ENCODE data around the gene MYPN. TPM values are rescaled to one million over a fixed set of nuclear protein-coding genes. Genes with fewer than 3 reads are reported as not detected.
"Not testable (repeated sequence)": the region's sequence is repeated elsewhere in the genome, so short reads cannot be mapped to it uniquely, and the experiment has no call there.

Gene MYPN, protein sequence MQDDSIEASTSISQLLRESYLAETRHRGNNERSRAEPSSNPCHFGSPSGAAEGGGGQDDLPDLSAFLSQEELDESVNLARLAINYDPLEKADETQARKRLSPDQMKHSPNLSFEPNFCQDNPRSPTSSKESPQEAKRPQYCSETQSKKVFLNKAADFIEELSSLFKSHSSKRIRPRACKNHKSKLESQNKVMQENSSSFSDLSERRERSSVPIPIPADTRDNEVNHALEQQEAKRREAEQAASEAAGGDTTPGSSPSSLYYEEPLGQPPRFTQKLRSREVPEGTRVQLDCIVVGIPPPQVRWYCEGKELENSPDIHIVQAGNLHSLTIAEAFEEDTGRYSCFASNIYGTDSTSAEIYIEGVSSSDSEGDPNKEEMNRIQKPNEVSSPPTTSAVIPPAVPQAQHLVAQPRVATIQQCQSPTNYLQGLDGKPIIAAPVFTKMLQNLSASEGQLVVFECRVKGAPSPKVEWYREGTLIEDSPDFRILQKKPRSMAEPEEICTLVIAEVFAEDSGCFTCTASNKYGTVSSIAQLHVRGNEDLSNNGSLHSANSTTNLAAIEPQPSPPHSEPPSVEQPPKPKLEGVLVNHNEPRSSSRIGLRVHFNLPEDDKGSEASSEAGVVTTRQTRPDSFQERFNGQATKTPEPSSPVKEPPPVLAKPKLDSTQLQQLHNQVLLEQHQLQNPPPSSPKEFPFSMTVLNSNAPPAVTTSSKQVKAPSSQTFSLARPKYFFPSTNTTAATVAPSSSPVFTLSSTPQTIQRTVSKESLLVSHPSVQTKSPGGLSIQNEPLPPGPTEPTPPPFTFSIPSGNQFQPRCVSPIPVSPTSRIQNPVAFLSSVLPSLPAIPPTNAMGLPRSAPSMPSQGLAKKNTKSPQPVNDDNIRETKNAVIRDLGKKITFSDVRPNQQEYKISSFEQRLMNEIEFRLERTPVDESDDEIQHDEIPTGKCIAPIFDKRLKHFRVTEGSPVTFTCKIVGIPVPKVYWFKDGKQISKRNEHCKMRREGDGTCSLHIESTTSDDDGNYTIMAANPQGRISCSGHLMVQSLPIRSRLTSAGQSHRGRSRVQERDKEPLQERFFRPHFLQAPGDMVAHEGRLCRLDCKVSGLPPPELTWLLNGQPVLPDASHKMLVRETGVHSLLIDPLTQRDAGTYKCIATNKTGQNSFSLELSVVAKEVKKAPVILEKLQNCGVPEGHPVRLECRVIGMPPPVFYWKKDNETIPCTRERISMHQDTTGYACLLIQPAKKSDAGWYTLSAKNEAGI (N-terminal part only)
- 0.06 TPM in 1 of 2 replicates, not detected in the other for total RNA-seq (2014; rRNA removed; shearing (Covaris generic))

DNA sequence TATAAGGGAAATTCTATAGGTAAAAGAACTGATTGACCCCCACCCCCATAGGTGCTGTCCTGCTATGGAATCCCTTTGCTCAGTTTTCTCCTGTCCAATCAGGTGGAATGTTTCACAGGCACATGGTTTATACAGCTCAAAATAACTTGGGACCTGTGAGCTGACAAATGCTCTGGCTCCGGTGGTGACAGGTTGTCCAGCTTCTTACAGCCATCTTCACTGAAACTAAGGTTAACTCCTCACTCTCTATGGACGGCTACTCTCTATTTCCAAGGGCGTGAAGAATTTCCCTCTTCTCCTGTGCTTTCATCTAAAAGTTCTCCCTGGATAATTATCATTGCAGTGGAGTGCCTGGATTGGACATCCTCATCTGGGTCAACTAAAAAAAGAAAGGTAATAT is at the start of gene MYPN:
Gene MYPN (plus strand): TSS at position 158 of the 400 bp plus-strand sequence. CDS start 11,951 bp downstream, outside the sequence.
- in situ Hi-C loops (cut with HindIII; ENCODE audit: low sequenced_read_pairs) = no loop called here
- DNase-seq (ENCODE audit: low spot score) = no peak

DNA sequence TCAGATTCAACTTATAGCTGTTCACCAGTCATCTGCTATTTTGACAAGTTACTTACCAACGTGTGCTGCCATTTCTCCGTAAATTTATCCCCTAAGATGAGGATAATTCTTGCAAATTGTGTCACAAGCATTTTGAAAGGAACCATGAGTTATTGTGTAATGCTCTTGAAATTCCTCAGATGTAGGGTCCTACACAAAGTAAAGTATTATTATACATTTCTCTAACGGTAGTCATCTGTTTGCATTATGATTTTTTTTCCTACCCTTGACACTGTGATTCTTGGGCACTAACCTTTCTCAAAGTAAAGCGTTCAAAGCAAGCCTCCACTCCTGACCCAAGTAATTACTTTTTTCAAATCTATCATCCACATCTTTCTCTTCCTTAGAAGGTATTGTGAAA is 42.3 kb upstream of the MYPN start:
- in situ Hi-C loops (cut with HindIII; ENCODE audit: low sequenced_read_pairs) = no loop called here
- no peak for DNase-seq (ENCODE audit: low spot score)

DNA sequence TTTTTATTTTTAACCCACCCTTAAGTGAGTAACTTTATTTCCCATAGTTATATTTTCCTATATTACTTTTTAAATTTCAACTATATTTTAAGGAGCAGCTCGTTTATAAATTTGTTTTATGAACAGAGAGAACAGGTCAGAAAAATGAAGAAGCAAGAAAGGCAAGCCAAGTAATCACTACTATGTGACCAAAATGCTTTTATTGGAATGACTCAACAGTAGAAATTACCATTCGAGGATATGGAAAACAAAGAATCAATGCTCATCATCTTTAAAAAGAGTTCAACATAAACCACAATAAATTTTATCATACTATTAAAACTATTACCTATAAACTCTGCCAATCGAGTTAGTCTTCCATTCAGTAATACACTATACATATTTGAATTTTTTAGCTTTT is 41.8 kb upstream of the MYPN start:
- in situ Hi-C loops (cut with HindIII; ENCODE audit: low sequenced_read_pairs) = no loop called here
- no peak for DNase-seq (ENCODE audit: low spot score)

DNA sequence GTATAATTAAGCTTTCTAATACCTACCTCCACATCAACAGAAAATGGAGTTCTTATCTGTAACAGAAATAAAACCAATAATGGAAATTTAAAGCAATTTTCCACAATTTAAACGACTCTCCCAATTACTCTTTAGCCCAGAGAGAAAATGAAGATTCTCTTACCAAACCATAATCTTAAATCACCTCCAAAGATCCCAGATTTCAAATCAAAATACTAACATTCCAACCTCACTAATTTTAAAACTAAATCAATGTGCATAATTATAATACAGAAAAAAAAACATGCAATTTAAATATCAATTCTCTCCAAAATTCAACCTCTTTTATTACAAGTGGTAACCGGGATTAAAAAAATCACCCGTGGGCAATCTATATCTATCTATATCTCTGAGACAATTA is 35.7 kb upstream of the MYPN start:
- in situ Hi-C loops (cut with HindIII; ENCODE audit: low sequenced_read_pairs) = no loop called here
- no peak for DNase-seq (ENCODE audit: low spot score)

DNA sequence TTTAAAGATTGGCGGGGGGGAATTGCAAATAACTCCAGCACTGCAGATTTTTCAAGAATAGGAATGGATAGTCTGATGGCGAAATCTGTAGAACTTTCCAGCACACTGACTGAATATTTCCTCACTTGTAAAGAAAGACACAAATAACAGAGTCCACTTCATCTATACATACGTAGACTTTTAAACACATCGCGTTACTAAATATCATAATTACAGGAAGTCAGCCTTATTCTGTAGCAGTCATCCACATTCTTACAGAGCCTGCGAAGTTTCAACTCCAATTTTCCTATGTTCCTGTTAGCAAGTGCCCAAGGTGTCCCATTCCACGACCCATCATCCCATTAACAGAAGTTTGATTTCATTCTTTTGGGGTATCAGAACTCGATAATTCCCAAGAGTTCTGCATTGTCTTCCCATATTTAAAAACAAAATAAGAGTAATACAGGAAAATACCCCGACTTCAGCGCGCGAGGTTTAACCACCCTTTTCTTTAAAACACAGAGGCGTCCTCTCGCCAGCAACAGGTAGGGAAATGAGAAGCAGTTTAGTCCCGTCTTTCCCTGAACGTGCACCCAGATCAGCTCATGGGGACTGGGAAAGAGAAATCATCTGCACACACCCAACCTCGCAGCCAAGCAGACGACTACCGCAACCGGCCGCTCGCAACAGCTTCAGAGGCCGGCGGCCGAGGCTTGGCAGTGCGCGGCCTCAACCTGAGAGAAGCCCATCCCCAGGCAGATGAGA is 35.1 kb upstream of the MYPN start:
- in situ Hi-C loops (cut with HindIII; ENCODE audit: low sequenced_read_pairs) = no loop called here
- peak; percentile 45 for DNase-seq (ENCODE audit: low spot score)

DNA sequence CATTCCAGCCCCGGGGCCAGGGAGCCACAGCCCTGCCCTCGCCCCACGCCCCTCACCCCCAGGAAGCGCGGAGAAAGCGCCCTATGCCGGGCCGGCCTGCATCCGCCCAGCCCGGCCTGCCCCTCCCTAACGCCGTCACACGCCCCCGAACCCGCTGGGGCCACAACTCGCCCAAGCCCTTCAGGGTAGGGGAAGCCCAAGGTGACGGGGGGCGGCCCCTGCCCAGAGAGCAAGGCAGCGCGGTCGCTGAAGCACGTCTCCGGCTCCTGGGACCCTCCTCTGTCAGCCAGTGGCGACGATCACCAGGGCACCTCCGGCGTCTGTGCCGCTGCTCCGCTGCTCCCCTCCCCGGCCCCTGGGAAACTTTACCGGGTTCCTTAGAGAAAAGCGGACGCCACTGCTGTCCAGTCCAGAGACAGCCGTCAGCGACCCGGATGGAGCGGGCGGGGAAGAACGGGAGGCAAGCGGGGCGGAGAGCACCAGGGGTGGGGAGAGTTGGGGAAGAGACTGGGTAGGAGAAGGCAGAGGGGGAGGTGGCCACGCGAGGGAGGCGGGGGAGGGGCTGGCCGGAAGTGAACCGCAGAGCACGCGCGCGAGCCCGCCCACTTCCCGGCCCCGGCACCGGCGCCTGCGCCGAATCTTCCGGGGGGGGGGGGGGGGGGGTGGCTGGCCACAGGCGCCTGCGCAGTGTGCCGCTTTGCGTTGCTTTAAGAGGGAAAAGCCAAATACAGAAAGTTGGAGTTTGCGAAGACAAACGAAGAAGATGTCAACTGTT is 34.3 kb upstream of the MYPN start, which contains the start of gene HERC4:
Gene HERC4 (minus strand): TSS at position 509 of the 775 bp plus-strand sequence. CDS start 2,175 bp downstream, outside the sequence.
- DNase-seq (ENCODE audit: low spot score) = peak; percentile 91
- in situ Hi-C loops (cut with HindIII; ENCODE audit: low sequenced_read_pairs) = no loop called here

DNA sequence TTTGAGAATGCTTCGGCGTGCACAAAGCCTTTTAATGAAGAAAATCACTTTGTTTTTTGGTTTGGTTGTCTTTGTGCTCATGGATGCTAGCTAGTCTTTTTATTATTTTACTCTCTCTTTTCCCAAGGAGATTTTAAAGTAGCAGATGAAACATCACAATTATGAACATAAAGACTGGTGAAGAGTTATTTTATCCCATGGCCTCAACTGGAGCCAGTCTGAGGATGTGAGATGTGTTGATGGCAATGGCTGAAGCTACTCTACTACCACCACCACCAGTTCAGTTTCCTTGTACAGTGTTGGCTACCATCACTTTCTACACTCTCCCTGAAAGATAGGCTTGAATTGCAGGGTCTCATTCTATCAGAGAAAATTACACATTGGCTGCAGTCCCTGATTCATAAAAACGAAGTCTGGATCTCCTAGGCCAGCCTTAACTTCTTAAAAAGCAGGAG is 33.7 kb upstream of the MYPN start:
- in situ Hi-C loops (cut with HindIII; ENCODE audit: low sequenced_read_pairs) = no loop called here
- no peak for DNase-seq (ENCODE audit: low spot score)

DNA sequence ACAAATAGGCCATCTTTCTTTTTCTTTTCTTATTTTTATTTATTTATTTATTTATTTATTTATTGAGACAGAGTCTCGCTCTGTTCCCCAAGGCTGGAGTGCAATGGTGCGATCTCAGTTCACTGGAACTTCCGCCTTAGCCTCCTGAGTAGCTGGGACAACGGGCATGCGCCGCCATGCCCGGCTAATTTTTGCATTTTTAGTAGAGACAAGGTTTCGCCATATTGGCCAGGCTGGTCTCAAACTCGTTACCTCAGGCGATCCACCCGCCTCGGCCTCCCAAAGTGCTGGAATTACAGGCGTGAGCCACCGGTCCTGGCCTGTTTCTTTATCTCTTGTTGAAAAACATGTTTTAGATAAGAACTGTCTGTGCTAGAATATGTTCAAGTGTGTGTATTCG is 33.2 kb upstream of the MYPN start:
- in situ Hi-C loops (cut with HindIII; ENCODE audit: low sequenced_read_pairs); DNase-seq (ENCODE audit: low spot score): not testable (repeated sequence)

DNA sequence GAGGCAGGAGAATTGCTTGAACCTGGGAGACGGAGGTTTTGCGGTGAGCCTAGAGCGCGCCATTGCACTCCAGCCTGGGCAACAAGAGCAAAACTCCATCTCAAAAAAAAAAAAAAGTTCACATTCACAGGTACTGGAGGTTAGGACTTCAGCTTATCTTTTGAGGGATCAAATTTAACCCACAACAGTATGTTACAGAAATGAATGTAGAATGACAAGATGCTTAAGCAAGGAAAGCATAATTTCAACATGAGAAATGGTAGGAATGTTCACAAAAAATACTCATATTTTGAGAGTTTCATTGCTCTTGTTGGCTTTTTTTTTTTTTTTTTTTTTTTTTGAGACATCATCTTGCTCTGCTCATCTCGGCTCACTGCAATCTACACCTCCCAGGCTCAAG is 32.3 kb upstream of the MYPN start:
- in situ Hi-C loops (cut with HindIII; ENCODE audit: low sequenced_read_pairs) = no loop called here
- DNase-seq (ENCODE audit: low spot score) = no peak

DNA sequence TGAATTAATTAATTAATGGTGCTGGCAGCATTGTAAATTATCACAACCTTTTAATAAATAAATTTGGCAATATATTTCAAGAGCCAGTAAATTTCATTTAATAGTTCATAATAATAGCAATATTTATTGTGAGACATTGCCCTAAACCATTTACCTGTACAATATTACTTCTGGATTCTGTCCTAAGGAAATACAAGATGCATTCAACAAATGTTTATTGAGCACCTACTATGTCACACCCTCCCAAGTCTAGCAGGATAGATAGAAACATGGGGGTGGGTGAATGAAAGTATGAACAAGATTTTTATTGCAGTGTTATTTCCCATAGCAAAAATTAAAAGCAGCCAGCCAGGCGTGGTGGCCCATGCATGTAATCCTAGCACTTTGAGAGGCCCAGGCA is 29.9 kb upstream of the MYPN start:
- in situ Hi-C loops (cut with HindIII; ENCODE audit: low sequenced_read_pairs) = no loop called here
- DNase-seq (ENCODE audit: low spot score) = no peak

DNA sequence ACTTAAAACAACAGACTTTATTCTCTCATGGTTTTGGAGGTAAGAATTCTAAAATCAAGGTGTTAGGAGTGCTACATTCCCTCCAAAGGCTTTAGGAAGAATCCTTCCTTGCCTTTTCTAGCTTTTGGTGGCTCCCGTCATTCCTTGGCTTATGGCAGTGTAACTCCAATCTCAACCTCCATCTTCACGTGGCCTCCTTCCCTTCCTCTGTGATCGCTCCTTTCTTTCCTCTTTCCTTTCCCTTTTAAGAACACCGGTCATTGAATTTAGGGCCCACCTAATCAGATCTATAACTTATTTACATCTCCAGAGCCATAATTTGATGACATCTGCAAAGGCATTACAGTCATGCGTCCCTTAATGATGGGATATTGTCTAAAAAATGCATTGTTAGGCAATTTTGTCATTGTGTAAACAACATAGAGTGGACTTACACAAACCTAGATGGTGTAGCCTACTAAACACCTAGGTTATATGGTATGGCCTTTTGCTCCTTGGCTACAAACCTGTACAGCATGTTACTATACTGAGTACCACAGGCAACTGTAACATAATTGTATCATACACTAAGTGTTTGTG is 28.3 kb upstream of the MYPN start:
- in situ Hi-C loops (cut with HindIII; ENCODE audit: low sequenced_read_pairs) = no loop called here
- DNase-seq (ENCODE audit: low spot score) = no peak

DNA sequence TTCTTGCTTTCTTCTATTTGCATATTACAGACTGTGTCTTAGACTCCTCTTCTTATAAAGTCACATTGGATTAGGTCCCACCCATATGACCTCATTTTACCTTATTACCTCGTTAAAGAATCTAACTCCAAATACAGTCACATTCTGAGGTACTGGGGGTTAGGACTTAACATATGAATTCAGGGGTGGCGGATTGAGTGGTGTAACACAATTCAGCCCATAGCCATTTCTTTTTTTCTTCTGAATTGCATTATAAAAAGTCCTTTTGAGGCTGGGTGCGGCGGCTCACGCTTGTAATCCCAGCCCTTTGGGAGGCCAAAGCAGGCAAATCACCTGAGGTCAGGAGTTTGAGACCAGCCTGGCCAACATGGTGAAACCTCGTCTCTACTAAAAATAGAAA is 27.4 kb upstream of the MYPN start:
- in situ Hi-C loops (cut with HindIII; ENCODE audit: low sequenced_read_pairs) = no loop called here
- no peak for DNase-seq (ENCODE audit: low spot score)

DNA sequence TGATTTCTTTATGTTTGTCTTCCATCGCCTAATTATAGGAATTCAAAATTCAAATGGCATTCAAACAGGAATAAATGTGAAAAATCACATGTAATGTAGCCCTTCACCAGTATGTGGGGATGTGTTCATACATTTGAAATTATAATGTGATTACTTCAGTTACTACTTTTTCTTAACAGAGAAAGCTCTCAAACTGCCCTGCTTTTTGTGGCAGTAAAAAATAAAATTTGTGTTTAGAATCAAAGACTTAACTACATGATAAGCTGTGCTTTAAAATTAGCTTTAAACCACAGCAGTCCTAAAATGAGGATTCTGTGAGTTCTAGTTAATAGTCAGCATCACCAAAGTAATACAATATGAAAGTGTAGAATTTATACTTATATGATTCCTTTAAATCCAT is 26.4 kb upstream of the MYPN start:
- in situ Hi-C loops (cut with HindIII; ENCODE audit: low sequenced_read_pairs) = no loop called here
- DNase-seq (ENCODE audit: low spot score) = no peak

DNA sequence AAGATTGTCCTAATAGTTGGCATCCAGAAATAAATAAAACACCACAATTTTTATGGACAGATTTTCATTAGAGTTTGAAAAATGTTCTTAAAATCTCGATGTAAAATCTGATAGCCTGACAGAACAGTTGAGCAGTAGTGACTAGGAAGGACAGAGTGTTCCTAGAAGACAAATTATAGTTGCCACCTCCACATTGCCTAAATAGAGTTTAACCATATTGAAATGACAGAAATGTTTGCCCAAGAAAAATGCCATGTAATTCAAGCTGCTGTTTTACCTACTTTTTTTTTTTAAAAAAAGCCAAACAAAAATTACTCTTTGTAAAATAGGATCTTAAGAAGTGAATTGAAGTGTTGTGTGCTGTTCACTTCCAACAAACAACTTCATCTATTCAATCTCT is 25.3 kb upstream of the MYPN start:
- in situ Hi-C loops (cut with HindIII; ENCODE audit: low sequenced_read_pairs) = no loop called here
- DNase-seq (ENCODE audit: low spot score) = no peak

DNA sequence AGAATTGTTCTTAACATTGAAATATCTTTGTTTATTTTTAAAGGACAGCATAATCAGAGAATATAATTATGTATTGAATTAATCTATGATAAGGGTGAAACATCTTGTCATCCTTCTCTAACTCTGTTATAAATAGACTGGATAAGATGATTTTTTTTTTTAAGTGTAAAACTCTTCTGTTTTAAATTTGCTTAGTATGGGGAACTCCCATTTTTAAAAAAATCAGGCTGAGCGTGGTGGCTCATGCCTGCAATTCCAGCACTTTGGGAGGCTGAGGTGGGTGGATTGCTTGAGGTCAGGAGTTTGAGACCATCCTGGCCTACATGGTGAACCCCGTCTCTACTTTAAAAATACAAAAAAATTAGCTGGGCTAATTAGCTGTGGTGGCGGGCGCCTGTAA is 24.8 kb upstream of the MYPN start:
- DNase-seq (ENCODE audit: low spot score) = no peak
- in situ Hi-C loops (cut with HindIII; ENCODE audit: low sequenced_read_pairs) = no loop called here

DNA sequence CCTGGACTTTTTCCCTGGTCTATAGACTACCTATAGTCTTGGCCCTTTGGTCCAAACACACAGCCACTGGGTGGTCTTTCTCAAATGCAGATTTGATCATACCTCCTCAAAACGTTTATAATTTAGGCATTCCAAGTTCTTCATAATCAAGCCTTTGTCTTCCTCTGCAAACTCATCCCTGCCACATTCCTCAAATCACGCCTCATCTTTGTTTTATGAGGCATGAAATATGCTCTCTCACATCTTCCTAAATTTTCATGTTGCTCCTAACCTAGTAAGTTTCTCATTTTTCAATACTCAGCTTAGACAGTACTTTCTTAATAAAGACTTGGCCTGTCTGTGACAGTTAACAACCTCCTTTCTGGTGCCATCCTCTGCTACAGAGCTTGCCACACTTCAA is 23.3 kb upstream of the MYPN start:
- no peak for DNase-seq (ENCODE audit: low spot score)
- in situ Hi-C loops (cut with HindIII; ENCODE audit: low sequenced_read_pairs) = no loop called here

DNA sequence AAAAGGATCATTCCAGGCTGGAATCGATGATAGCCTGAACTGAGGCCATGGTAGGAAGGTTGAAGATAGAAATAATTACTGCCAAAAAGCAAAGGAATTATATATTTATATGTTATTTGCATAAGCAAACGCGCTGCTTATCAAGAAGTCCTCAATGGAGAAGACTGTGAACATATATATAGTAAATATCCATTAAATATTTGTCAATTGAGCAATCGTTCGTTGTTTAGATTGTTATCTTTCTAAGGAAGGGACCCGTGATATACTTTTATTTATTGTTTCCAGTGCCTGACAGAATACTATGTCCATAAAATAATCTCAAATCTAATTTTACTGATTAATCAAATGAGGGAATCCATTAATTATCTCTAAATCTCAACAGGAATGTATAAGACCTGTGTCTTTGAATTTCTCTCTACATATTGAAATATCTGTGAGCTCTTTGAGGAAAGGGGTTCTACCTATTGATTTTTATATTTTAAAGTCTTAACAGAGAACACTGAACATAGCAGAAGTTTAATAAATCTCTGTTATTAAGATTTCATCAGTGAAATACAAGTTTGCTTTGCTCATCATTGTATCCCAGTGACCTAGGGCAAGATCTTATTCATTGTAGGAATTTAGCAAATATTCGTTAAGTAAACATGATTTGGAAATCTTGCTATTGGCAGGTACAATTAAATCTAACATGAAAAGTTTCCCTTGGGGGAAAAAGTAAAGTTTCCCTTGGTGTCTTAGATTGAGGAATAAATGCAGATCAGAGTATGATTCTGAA is 22.2 kb upstream of the MYPN start:
- in situ Hi-C loops (cut with HindIII; ENCODE audit: low sequenced_read_pairs) = no loop called here
- no peak for DNase-seq (ENCODE audit: low spot score)
